DLD1 (cell line): ENCODE data around the gene RNF150.
"Not testable (repeated sequence)": the region's sequence is repeated elsewhere in the genome, so short reads cannot be mapped to it uniquely, and the experiment has no call there.

Source experiments
- in situ Hi-C: cut with HindIII; loops from 2 replicates; pipeline ENCODE4 v1.10.0; 2017; ENCODE audit warnings: low sequenced_read_pairs

The RNF150 gene

DNA sequence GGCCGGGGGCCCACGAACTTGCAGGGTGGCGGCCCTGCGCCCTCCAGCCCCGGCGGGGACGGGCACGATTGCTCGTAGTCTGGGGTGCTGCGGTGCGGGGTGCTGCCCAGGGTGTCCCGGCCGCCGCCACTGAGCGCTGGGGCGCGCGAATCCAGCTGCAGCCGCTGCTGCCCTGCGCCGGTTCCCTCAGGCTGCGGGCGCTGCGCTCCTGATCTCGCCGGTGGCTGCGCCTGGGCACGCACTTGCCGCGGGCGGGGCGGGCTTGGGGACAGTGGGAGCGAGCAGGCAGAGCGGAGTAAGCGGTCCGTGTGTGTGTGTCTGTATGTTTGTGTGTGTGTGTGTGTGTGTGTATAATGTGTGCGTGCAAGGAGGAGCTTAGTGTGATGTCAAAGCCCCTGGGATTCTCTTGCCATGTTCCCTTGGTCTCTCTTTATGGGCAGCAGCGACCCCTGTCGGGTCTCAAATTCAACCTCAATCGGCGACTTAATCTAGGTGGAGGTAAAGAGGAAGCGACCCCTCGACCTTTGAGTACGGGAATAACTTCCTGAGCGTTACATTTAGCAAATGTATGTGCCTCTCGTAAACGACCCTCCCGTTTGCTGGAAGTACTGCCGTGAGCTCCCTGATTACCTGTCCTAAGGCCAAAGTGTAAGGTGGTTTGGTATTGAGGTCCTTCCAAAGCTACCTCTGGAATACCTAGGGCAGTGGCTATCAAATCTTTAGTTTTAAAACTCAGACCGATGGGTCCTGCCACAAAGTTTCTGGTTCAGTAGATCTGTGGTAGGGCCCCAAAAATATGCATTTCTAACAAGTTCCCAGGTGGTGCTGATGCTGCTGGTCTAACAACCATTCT, at the start of gene RNF150:
TSS of gene RNF150 (minus strand) at position 324 of the 853 bp plus-strand sequence.
- in situ Hi-C loops, result no loop called here

DNA sequence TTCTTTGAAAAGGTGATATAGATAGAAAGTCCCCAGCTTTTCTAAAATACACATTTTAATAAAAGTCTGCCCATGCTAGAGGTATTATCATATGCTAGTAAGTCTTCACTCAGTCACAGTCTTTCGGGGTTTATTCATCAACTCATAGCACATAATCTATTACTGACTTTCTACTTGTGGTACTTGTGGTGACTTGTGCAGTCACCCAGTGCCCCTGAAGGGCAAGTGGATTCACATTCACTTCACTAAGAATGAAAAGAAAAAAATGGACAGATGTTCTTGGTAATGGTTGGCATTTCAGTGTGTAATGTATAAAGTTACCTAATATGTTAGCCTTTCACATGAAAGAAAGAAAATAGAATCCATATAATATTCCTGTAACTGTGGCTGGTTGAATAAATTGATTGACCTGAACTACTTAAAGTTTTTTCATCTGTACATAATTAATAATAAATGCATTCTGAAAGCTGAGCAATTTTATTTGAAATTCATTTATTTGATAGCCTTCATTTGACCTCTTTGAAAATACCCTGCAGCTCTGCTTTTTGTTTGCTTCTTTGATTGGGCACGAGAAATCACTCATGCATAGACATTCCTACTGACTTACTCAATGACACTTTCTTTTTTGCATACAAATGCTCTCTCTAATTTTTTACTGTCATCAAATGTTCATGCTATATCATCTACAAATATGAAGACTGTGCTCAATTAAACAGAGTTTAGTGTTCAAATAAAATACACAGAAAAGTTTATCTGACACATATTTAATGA, 47.9 kb upstream of the RNF150 start:
- in situ Hi-C loops, result no loop called here

- in situ Hi-C loops, result no loop called here
Observed at GRCh38 chr4:141179474-141180373, 46.5 kb upstream of the RNF150 start.

DNA sequence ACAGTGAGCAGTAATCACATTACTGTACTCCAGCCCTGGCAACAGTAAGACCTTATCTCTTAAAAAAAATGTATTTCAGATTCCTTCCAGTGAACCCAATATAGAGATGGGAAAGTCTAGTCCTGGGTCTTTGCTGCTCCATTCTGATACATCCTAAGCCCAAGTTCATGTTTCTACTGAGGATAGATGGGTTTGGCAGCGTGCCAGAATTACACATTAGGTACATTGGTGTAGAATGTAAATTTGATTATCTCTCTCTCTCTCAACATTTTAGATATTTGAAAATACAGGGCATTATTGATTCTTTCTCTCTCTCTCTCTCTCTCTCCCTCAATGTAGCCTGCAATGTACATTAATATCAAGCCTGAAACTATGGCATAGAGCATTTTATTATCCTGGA, 43.9 kb upstream of the RNF150 start:
- in situ Hi-C loops, result no loop called here

DNA sequence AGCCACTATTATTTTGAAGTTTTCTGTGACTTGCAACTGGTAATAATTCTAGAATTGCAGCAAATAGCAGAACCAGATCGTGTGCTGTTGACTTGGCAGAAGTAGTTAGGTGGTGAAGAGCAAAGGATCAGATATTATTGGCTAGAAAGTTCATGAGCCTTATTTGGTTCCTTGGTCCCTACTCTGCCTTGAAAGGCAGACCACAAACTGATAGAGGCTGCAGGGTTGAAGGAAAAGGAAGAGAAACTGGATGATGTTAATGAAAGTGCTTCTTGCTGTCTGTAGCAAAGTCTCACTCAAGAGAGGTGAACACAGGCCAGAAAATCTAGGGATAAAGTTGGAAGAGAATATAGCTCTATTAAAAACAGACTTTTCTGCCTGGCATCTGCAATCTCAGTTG, 41.2 kb upstream of the RNF150 start:
- in situ Hi-C loops, result no loop called here

GRCh38 chr4:141170671-141171070, 37.4 kb upstream of the RNF150 start:
- in situ Hi-C loops, result no loop called here

- in situ Hi-C loops, result no loop called here
Observed at GRCh38 chr4:141169391-141169790, 36.1 kb upstream of the RNF150 start.

DNA sequence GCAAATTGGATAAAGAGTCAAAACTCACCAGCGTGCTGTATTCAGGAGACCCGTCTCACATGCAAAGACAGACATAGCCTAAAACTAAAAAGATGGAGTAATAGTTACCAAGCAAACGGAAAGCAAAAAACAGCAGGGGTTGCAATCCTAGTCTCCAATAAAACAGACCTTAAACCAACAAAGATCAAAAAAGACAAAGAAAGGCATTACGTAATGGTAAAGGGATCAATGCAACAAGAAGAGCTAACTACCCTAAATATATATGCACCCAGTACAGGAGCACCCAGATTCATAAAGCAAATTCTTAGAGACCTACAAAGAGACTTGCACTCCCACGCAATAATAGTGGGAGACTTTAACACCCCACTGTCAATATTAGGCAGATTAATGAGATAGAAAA, 31.7 kb upstream of the RNF150 start:
- in situ Hi-C loops, result not testable (repeated sequence)

DNA sequence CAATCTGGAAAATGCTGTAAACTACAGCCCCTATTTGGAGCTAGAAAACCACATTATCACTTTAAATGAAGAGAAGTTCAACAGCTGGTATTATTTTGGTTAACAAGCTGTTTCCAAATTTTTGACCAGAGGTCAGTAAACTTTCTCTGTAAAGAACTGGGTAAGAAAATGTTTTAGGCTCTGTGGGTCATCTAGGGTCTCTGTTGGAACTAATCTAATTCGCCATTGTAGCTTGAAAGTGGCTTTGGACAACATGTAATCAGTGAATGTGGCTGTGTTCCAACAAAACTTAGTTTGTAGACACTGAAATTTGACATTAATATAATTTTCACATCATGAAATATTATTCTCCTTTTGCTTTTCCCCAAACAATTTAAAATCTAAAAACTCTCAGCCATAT, 25.8 kb upstream of the RNF150 start:
- in situ Hi-C loops, result no loop called here

GRCh38 chr4:141158219-141158618, 24.9 kb upstream of the RNF150 start:
- in situ Hi-C loops, result no loop called here

DNA sequence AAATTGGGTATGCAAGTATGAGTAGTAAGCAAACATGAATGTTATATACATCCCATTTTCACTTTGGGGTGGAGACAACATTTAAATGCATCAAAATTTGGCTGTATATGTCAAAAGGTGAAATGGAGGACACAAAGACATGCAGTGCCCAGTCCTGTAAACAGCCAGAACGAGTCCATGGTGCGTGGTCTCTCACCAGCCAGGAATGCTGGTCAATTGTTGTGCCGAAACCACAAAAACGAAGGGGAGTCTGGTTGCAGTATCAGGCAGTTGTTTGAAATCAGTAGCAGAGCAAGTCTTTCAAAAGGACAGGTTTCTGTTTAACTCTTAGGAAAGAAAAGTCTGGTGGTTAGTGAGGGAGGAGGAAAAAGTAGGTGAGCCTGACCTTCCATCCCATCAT, 22.3 kb upstream of the RNF150 start:
- in situ Hi-C loops, result no loop called here

DNA sequence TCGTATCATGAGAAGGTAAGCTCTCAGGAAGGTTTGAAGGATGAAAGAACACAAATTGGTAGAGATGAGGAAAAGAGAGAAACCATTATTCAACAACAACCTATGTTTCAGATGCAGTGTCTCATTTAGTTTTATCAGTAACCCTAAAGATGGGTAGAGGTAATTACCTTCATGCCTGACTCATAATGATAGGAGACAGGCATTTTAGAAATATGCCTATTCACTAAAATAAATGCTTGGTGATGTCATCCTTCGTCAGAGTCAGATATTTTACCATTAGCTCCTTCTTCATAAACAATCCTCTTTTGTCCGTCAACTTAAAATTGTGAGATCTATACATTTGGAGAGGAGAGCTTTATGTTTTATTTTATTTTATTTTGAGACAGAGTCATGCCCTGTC, 21.5 kb upstream of the RNF150 start:
- in situ Hi-C loops, result no loop called here

DNA sequence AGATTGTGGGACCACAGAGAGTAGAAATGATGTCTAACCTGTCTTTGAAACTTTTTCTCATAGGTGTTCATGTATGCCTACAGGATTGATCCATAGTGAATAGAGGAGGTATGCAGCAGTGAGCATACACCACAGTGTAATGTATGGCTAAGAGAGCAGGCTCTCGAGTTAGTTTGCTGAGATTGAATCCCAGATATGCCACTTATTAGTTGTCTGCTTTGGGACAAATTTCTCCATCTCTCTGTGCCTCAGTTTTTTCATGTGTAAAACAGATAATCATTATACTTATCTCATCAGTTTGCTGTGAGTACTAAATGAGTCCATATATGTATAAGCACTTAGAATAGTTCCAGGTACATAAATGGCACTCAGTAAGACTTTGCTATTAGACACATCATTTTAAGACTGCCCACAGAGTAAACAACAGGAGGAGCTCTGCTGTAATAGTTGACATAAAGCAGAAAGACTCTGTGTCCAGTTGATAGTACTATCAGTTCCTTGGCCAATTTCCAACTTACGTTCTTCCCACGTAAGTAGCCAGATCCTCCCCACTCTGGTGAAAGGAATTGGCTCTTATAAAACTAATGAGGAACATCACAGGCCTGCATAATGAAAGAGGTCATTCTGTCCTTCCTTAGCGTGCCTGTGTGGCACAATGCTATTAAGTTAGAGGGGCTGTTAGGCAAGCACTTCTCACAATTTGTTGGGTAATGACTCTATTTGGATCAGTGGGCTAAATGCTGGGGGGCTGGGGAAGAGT, 20.7 kb upstream of the RNF150 start:
- in situ Hi-C loops, result no loop called here

DNA sequence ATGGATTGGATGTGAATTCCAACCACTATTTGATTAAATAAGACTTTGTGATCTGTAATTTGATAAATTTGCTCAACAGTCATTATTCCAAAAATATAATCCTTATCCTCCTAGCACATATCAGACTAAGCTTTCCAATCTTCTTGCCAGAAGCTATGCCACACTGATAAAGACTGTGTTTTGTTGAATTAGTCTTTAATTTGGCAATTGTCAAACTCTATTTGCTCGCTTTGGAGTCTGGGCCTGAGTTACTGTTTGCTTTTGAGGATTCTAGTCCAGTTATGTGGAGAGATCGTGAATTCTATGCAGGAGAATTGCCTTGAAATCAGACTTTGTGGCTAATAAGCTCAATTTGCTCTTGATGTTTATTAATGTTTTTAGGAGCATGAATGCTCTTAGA, 10.9 kb upstream of the RNF150 start:
- in situ Hi-C loops, result no loop called here

DNA sequence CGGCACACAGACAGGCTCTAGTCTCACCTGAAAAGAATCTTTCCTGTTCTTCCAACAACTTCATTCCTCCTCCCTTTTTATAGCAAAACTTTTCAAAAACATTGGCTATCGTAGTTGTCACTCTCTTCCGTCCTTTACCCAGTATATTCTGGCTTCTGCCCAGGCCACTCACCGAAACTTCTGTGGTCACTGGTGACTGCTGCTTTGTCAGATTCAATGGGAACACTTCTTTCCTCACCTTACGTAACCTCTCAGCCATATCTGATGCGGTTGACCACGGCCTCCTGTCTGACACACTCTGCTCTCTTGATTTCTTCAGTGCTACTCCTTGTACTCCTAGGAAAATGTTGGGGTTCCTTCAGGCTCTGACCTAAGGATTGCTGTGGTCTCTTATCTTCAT, 9.2 kb upstream of the RNF150 start:
- in situ Hi-C loops, result no loop called here

DNA sequence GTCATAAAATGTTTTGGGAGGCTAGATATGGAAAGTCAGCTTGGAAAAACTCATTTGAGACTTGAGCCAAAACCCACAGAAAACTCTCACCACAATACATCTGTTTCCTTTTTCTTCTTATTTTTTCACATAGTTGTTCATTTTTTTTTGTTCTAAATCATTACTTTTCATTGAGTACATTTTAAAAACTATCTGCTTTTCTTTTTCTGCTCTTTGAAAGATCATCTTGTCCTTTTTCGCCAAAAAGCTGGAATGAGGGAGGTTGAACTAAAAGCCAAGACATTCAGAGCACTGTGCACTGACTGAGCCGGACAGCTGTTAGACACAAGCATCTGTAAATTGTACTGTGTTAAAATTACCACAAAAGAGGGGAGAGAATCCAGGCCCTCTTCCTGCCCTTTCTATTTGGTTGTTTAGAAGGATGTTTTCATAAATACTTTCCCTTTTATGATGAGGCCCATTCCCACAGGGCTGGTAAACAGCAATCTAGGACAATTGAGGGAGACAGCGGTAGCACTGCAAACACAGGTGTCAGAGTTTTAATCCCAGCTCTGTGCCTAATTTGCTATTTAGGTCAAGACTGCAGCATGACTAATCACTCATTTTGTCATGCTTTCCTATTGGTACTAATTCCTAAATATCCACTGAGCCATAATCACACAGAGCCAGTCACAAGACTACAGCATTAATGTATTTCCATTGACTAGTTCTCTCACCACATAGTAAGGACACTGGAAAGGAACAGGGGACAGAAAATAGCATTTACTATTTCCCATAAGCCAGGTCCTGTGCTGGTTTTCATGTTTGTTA, 7.3 kb upstream of the RNF150 start:
- in situ Hi-C loops, result no loop called here

GRCh38 chr4:141133999-141134995, 1.0 kb upstream of the RNF150 start:
- in situ Hi-C loops, result no loop called here

DNA sequence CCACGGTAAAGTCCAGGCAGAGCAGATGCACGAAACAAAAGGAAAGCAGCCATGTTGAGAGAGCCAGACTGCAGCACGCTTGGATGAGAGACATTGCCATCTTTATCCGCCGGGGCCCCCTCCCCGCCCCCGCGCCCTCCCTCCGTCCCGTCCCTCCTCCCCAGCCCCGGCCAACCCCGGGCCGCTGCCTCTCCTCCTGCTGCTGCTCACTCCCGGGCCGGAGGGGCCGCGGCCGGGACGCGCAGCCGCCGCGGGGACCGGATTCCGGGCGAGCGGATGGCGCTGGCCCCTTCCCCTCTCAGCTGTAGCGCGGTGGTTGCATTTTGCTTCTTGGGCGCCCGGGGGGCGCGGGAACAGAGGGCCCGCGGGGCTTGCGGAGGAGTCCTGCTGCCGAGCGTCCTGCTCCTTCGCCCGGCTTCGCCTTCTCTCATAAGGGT, 542 bp downstream of the RNF150 start:
- in situ Hi-C loops, result no loop called here
